Hematopoietic multipotent progenitor cell treated with erythropoietin and hydrocortisone succinate and interleukin-3 and kit ligand, for 17 days (in vitro differentiated cells): Measurements from ENCODE around the gene YWHAG.
"Not testable (repeated sequence)": the region's sequence is repeated elsewhere in the genome, so short reads cannot be mapped to it uniquely, and the experiment has no call there.

Source experiments
- DNase-seq: peaks from one replicate; pipeline ENCODE4 v3.0.0-alpha.2; 2015; ENCODE audit warnings: low spot score

The YWHAG gene

GRCh38 chr7:76318488-76319353 is 40.1 kb downstream of the YWHAG start:
- DNase-seq, result peak; percentile 89

GRCh38 chr7:76317782-76318487 is 40.9 kb downstream of the YWHAG start:
- peak; percentile 95 for DNase-seq

GRCh38 chr7:76316984-76317781 is 41.6 kb downstream of the YWHAG start:
- no peak for DNase-seq

GRCh38 chr7:76315364-76315763 is 43.4 kb downstream of the YWHAG start:
- peak; percentile 62 for DNase-seq

- DNase-seq, result not testable (repeated sequence)
Observed at GRCh38 chr7:76314740-76315139, 44.1 kb downstream of the YWHAG start.

GRCh38 chr7:76314042-76314721 is 44.6 kb downstream of the YWHAG start:
- peak; percentile 95 for DNase-seq

- not testable (repeated sequence) for DNase-seq
Observed at GRCh38 chr7:76311838-76312237, 47.0 kb downstream of the YWHAG start.

GRCh38 chr7:76310102-76310957 is 48.5 kb downstream of the YWHAG start:
- DNase-seq, result no peak

GRCh38 chr7:76309341-76310101 is 49.3 kb downstream of the YWHAG start:
- not testable (repeated sequence) for DNase-seq

- not testable (repeated sequence) for DNase-seq
Observed at GRCh38 chr7:76308874-76309273, 49.9 kb downstream of the YWHAG start.

GRCh38 chr7:76304888-76305375 is 53.9 kb downstream of the YWHAG start:
- no peak for DNase-seq

GRCh38 chr7:76303202-76304147 is 55.3 kb downstream of the YWHAG start:
- DNase-seq, result peak; percentile 90

- DNase-seq, result peak; percentile 79
Observed at GRCh38 chr7:76302347-76303201, 56.2 kb downstream of the YWHAG start, which contains the start of gene HSPB1. TSS of gene HSPB1 (plus strand) at chr7:76302673. CDS start at chr7:76302713, 40 bp downstream.

- DNase-seq, result no peak
Observed at GRCh38 chr7:76301000-76301399, 57.8 kb downstream of the YWHAG start.

- DNase-seq, result no peak
Observed at GRCh38 chr7:76300166-76300731, 58.5 kb downstream of the YWHAG start.

GRCh38 chr7:76296743-76297740 is 61.7 kb downstream of the YWHAG start:
- no peak for DNase-seq
